Adipocyte (in vitro differentiated cells): ENCODE measurements around the gene SLAMF1.

Source experiments
- DNase-seq: peaks from one replicate; pipeline ENCODE4 v3.0.0-alpha.2; 2015; ENCODE audit warnings: low read depth
- H3K27me3 ChIP-seq: replicated peaks from 2 replicates; pipeline ENCODE4 v1.7.0; 2013; ENCODE audit warnings: mild to moderate bottlenecking, low read length, moderate library complexity; ENCODE audit not compliant: control insufficient read depth, insufficient read depth
- H3K36me3 ChIP-seq: 2 replicates; pipeline ENCODE4 v1.7.0; 2013; ENCODE audit warnings: low read length, mild to moderate bottlenecking, moderate library complexity; ENCODE audit not compliant: control insufficient read depth, insufficient read depth, severe bottlenecking
- H3K4me1 ChIP-seq: 2 replicates; pipeline ENCODE4 v1.7.0; 2013; ENCODE audit warnings: mild to moderate bottlenecking, low read length, moderate library complexity; ENCODE audit not compliant: control insufficient read depth, insufficient read depth
- H3K4me3 ChIP-seq: 2 replicates; pipeline ENCODE4 v1.7.0; 2013; ENCODE audit warnings: mild to moderate bottlenecking, low read length, moderate library complexity
- H3K9ac ChIP-seq: 2 replicates; pipeline ENCODE4 v1.7.0; 2013; ENCODE audit warnings: mild to moderate bottlenecking, low read length, moderate library complexity
- H3K9me3 ChIP-seq: 2 replicates; pipeline ENCODE4 v1.7.0; 2013; ENCODE audit warnings: mild to moderate bottlenecking, low read length, moderate library complexity; ENCODE audit not compliant: control insufficient read depth

SLAMF1 gene

GRCh38 chr1:160580221-160580812, 66.5 kb downstream of the SLAMF1 start:
- DNase-seq = no peak
- Histone ChIP-seq H3K27me3 (no peaks in the 10 kb centered on the region), H3K4me1 (no peaks in the 10 kb centered on the region), H3K9ac (no peak overlapping the region), H3K9me3 (no peaks in the 10 kb centered on the region), H3K4me3 (no peak overlapping the region), H3K36me3 (no peaks in the 10 kb centered on the region)

GRCh38 chr1:160579216-160579701, 67.6 kb downstream of the SLAMF1 start, which contains the start of gene CD84:
Gene CD84, minus strand, starts transcription at chr1:160579496. Its CDS starts 59 bp downstream, at chr1:160579437.
- DNase-seq = no peak
- Histone ChIP-seq H3K9ac (no peak within 1 kb of the TSS), H3K36me3 (no peaks in the 10 kb centered on the region), H3K4me3 (no peak within 1 kb of the TSS), H3K4me1 (no peaks in the 10 kb centered on the region), H3K27me3 (no peaks in the 10 kb centered on the region), H3K9me3 (no peaks in the 10 kb centered on the region)

- Histone ChIP-seq H3K9ac (no peak overlapping the region), H3K4me1 (no peaks in the 10 kb centered on the region)
- DNase-seq = no peak
Measured at GRCh38 chr1:160578525-160579191, 68.2 kb downstream of the SLAMF1 start.

GRCh38 chr1:160578175-160578524, 68.7 kb downstream of the SLAMF1 start:
- no peak overlapping the region for H3K9ac ChIP-seq
- no peak for DNase-seq

More at GRCh38 chr1:160578525-160579191, 68.2 kb downstream of the SLAMF1 start:
- Histone ChIP-seq H3K9me3 (no peaks in the 10 kb centered on the region), H3K36me3 (no peaks in the 10 kb centered on the region), H3K4me3 (no peak overlapping the region), H3K27me3 (no peaks in the 10 kb centered on the region)

GRCh38 chr1:160577671-160578070, 69.2 kb downstream of the SLAMF1 start:
- no peaks in the 10 kb centered on the region for H3K9me3 ChIP-seq
- H3K27me3 ChIP-seq = no peaks in the 10 kb centered on the region
- no peaks in the 10 kb centered on the region for H3K4me1 ChIP-seq
- no peak overlapping the region for H3K9ac ChIP-seq
- no peak for DNase-seq
- H3K4me3 ChIP-seq = no peak overlapping the region
- H3K36me3 ChIP-seq = no peaks in the 10 kb centered on the region

More at GRCh38 chr1:160578175-160578524, 68.7 kb downstream of the SLAMF1 start:
- Histone ChIP-seq H3K4me1 (no peaks in the 10 kb centered on the region), H3K4me3 (no peak overlapping the region), H3K27me3 (no peaks in the 10 kb centered on the region), H3K36me3 (no peaks in the 10 kb centered on the region), H3K9me3 (no peaks in the 10 kb centered on the region)

- no peak overlapping the region for H3K9ac ChIP-seq
- no peaks in the 10 kb centered on the region for H3K4me1 ChIP-seq
- H3K9me3 ChIP-seq = no peaks in the 10 kb centered on the region
- no peak for DNase-seq
- no peaks in the 10 kb centered on the region for H3K36me3 ChIP-seq
- no peaks in the 10 kb centered on the region for H3K27me3 ChIP-seq
- no peak overlapping the region for H3K4me3 ChIP-seq
Measured at GRCh38 chr1:160576884-160577283, 70.0 kb downstream of the SLAMF1 start.

- Histone ChIP-seq H3K4me1 (no peaks in the 10 kb centered on the region), H3K36me3 (no peaks in the 10 kb centered on the region), H3K9ac (no peak overlapping the region), H3K9me3 (no peaks in the 10 kb centered on the region), H3K4me3 (no peak overlapping the region), H3K27me3 (no peaks in the 10 kb centered on the region)
- no peak for DNase-seq
Measured at GRCh38 chr1:160576390-160576789, 70.5 kb downstream of the SLAMF1 start.

- DNase-seq = no peak
- Histone ChIP-seq H3K4me3 (no peak overlapping the region), H3K9me3 (no peaks in the 10 kb centered on the region), H3K4me1 (no peaks in the 10 kb centered on the region), H3K9ac (no peak overlapping the region), H3K27me3 (no peaks in the 10 kb centered on the region), H3K36me3 (no peaks in the 10 kb centered on the region)
Measured at GRCh38 chr1:160575112-160575664, 71.7 kb downstream of the SLAMF1 start.

- no peak for DNase-seq
- Histone ChIP-seq H3K9ac (no peak overlapping the region), H3K4me3 (no peak overlapping the region), H3K27me3 (peaks cover 2% of the 10 kb centered on the region), H3K4me1 (no peaks in the 10 kb centered on the region), H3K9me3 (no peaks in the 10 kb centered on the region), H3K36me3 (no peaks in the 10 kb centered on the region)
Measured at GRCh38 chr1:160570840-160571239, 76.0 kb downstream of the SLAMF1 start.

GRCh38 chr1:160569806-160570205, 77.0 kb downstream of the SLAMF1 start:
- Histone ChIP-seq H3K4me3 (no peak overlapping the region), H3K9ac (no peak overlapping the region), H3K36me3 (no peaks in the 10 kb centered on the region), H3K4me1 (no peaks in the 10 kb centered on the region), H3K27me3 (peaks cover 2% of the 10 kb centered on the region), H3K9me3 (no peaks in the 10 kb centered on the region)
- no peak for DNase-seq

GRCh38 chr1:160567858-160568682, 78.8 kb downstream of the SLAMF1 start:
- Histone ChIP-seq H3K36me3 (no peaks in the 10 kb centered on the region), H3K9me3 (peaks cover 2% of the 10 kb centered on the region), H3K4me1 (no peaks in the 10 kb centered on the region), H3K4me3 (no peak overlapping the region), H3K9ac (no peak overlapping the region), H3K27me3 (peaks cover 2% of the 10 kb centered on the region)
- DNase-seq = no peak
